H9 (cell line): ENCODE data around the gene CD8A. TPM values are rescaled to one million over a fixed set of nuclear protein-coding genes. Genes with fewer than 3 reads are reported as not detected.

Experiments
- DNase-seq: peaks from one replicate; pipeline ENCODE4 v3.0.0-alpha.2; 2017
- H2AFZ ChIP-seq: one replicate; pipeline ENCODE4 v1.6.1; 2013; ENCODE audit warnings: mild to moderate bottlenecking, low read length, control low read depth, moderate library complexity
- H2AK5ac ChIP-seq: 2 replicates; pipeline ENCODE4 v1.6.1; 2013; ENCODE audit warnings: low read length, control low read depth, mixed read lengths; ENCODE audit not compliant: insufficient read length
- H2BK120ac ChIP-seq: one replicate; pipeline ENCODE4 v1.6.1; 2013; ENCODE audit warnings: low read depth, mild to moderate bottlenecking, low read length, control low read depth, inconsistent platforms; ENCODE audit not compliant: poor library complexity, severe bottlenecking
- H2BK12ac ChIP-seq: 2 replicates; pipeline ENCODE4 v1.6.1; 2013; ENCODE audit warnings: low read length, control low read depth, mixed read lengths, low read depth; ENCODE audit not compliant: insufficient read length
- H2BK15ac ChIP-seq: 2 replicates; pipeline ENCODE4 v1.6.1; 2013; ENCODE audit warnings: low read depth, low read length, control low read depth
- H2BK20ac ChIP-seq: one replicate; pipeline ENCODE4 v1.6.1; 2013; ENCODE audit warnings: low read depth, mild to moderate bottlenecking, low read length, control low read depth, inconsistent platforms; ENCODE audit not compliant: poor library complexity, severe bottlenecking
- H2BK5ac ChIP-seq: 2 replicates; pipeline ENCODE4 v1.6.1; 2013; ENCODE audit warnings: low read length, control low read depth, mixed read lengths; ENCODE audit not compliant: insufficient read length
- H3K14ac ChIP-seq: 2 replicates; pipeline ENCODE4 v1.6.1; 2013; ENCODE audit warnings: low read length, control low read depth; ENCODE audit not compliant: insufficient read depth
- H3K18ac ChIP-seq: 2 replicates; pipeline ENCODE4 v1.6.1; 2013; ENCODE audit warnings: low read depth, mild to moderate bottlenecking, mixed read lengths, low read length, control low read depth; ENCODE audit not compliant: insufficient read length
- H3K23ac ChIP-seq: 2 replicates; pipeline ENCODE4 v1.6.1; 2013; ENCODE audit warnings: low read length, control low read depth, mixed read lengths, low read depth; ENCODE audit not compliant: insufficient read length
- H3K23me2 ChIP-seq: 2 replicates; pipeline ENCODE4 v1.6.1; 2013; ENCODE audit warnings: low read depth, mild to moderate bottlenecking, mixed read lengths, low read length, control low read depth; ENCODE audit not compliant: insufficient read length, poor library complexity, severe bottlenecking
- H3K27ac ChIP-seq: 2 replicates; pipeline ENCODE4 v1.5.1; 2013; ENCODE audit warnings: low read length, control low read depth, mixed read lengths, low read depth; ENCODE audit not compliant: insufficient read length
- H3K27me3 ChIP-seq: 2 replicates; pipeline ENCODE4 v1.6.1; 2013; ENCODE audit warnings: low read length, control low read depth, inconsistent platforms; ENCODE audit not compliant: insufficient read depth
- H3K4ac ChIP-seq: 2 replicates; pipeline ENCODE4 v1.6.1; 2013; ENCODE audit warnings: low read depth, mild to moderate bottlenecking, control low read depth, inconsistent platforms, low read length, moderate library complexity
- H3K4me1 ChIP-seq: 2 replicates; pipeline ENCODE4 v1.6.1; 2013; ENCODE audit warnings: low read length, control low read depth, inconsistent platforms; ENCODE audit not compliant: insufficient read depth
- H3K4me2 ChIP-seq: 2 replicates; pipeline ENCODE4 v1.6.1; 2013; ENCODE audit warnings: low read length, control low read depth, mixed read lengths; ENCODE audit not compliant: insufficient read length, insufficient read depth
- H3K56ac ChIP-seq: 2 replicates; pipeline ENCODE4 v1.6.1; 2013; ENCODE audit warnings: low read depth, mild to moderate bottlenecking, mixed read lengths, low read length, control low read depth; ENCODE audit not compliant: insufficient read length
- H3K79me1 ChIP-seq: 2 replicates; pipeline ENCODE4 v1.6.1; 2013; ENCODE audit warnings: low read depth, mild to moderate bottlenecking, moderate library complexity, low read length, control low read depth, inconsistent platforms; ENCODE audit not compliant: insufficient read depth, poor library complexity, severe bottlenecking
- H3K79me2 ChIP-seq: 2 replicates; pipeline ENCODE4 v1.6.1; 2013; ENCODE audit warnings: low read length, control low read depth, inconsistent platforms; ENCODE audit not compliant: insufficient read depth
- H3K9ac ChIP-seq: 2 replicates; pipeline ENCODE4 v1.6.1; 2013; ENCODE audit warnings: low read length, control low read depth, mixed read lengths; ENCODE audit not compliant: insufficient read length; ENCODE audit errors: extremely low read depth
- H3K9me3 ChIP-seq: one replicate; pipeline ENCODE4 v1.6.1; 2013; ENCODE audit warnings: low read depth, low read length, inconsistent platforms; ENCODE audit not compliant: control insufficient read depth
- H3T11ph ChIP-seq: one replicate; pipeline ENCODE4 v1.6.1; 2013; ENCODE audit warnings: mild to moderate bottlenecking, low read length, control low read depth, inconsistent platforms
- H4K20me1 ChIP-seq: one replicate; pipeline ENCODE4 v1.6.1; 2013; ENCODE audit not compliant: control insufficient read depth, insufficient read length, insufficient read depth
- H4K5ac ChIP-seq: 2 replicates; pipeline ENCODE4 v1.6.1; 2013; ENCODE audit warnings: low read depth, mild to moderate bottlenecking, mixed read lengths, low read length, control low read depth; ENCODE audit not compliant: insufficient read length
- H4K8ac ChIP-seq: replicated peaks from 2 replicates; pipeline ENCODE4 v1.6.1; 2013; ENCODE audit warnings: low read length, control low read depth, mixed read lengths, low read depth; ENCODE audit not compliant: insufficient read length
- H4K91ac ChIP-seq: 2 replicates; pipeline ENCODE4 v1.6.1; 2013; ENCODE audit warnings: low read depth, mild to moderate bottlenecking, moderate library complexity, mixed read lengths, low read length, control low read depth; ENCODE audit not compliant: insufficient read length
- H3K27ac Mint-ChIP-seq, 3 experiments: 2 replicates in 2 of 3; 3 replicates in 1 of 3; pipeline ENCODE4 v1.8.0; 2020 to 2021; ENCODE audit warnings: mixed read lengths in 3 of 3, mild to moderate bottlenecking in 1 of 3, moderate library complexity in 1 of 3
- H3K27me3 Mint-ChIP-seq: 2 replicates; pipeline ENCODE4 v1.8.0; 2021; ENCODE audit warnings: low read depth, mild to moderate bottlenecking, moderate library complexity, mixed read lengths
- H3K36me3 Mint-ChIP-seq, 3 experiments: 2 replicates in 2 of 3; 3 replicates in 1 of 3; pipeline ENCODE4 v1.8.0; 2020 to 2021; ENCODE audit warnings: low read depth in 3 of 3, mixed read lengths in 3 of 3; ENCODE audit not compliant: insufficient read depth in 1 of 3
- H3K4me1 Mint-ChIP-seq, 2 experiments: 2 replicates each; pipeline ENCODE4 v1.8.0; 2020; ENCODE audit warnings: mixed read lengths in 2 of 2
- H3K4me3 Mint-ChIP-seq, 2 experiments: 2 replicates in 1 of 2; 3 replicates in 1 of 2; pipeline ENCODE4 v1.8.0; 2020 to 2021; ENCODE audit warnings: mild to moderate bottlenecking in 2 of 2, mixed read lengths in 2 of 2, moderate library complexity in 1 of 2
- H3K9me3 Mint-ChIP-seq, 2 experiments: 2 replicates in 1 of 2; 3 replicates in 1 of 2; pipeline ENCODE4 v1.8.0; 2020; ENCODE audit warnings: mild to moderate bottlenecking in 2 of 2, mixed read lengths in 2 of 2, moderate library complexity in 1 of 2
- CTCF ChIP-seq: fragments of 200-600 bp; sonication (generic); conservative IDR thresholded peaks from 3 replicates; pipeline ENCODE4 v1.8.0; 2021; ENCODE audit warnings: antibody characterized with exemption, mild to moderate bottlenecking
- WGBS: extraction: QIAGEN DNeasy Blood & Tissue Kit; methylation state at CpG from one replicate; pipeline ENCODE4 v1.1.7; 2013; ENCODE audit warnings: missing lambda C conversion rate, low lambda C conversion rate, mixed read lengths; ENCODE audit not compliant: insufficient read length; ENCODE audit errors: extremely low coverage; 5-methylcytosine and 5-hydroxymethylcytosine counted together
- total RNA-seq: library from RNA; stranded (reverse); gene quantifications from 2 replicates; pipeline ENCODE4 v1.2.1, GENCODE V29; 2021

The CD8A gene
- total RNA-seq, 1 experiment from 2014 or later, result not detected

- Histone ChIP-seq H3K18ac (no peak overlapping the region), H4K91ac (no peak overlapping the region), H3K79me2 (no peaks in the 10 kb centered on the region), H2BK120ac (no peak overlapping the region), H3K4me2 (no peak overlapping the region), H2AFZ (no peak overlapping the region), H3K14ac (no peak overlapping the region), H3K4me1 (no peaks in the 10 kb centered on the region), H3K9ac (no peak overlapping the region), H4K5ac (no peak overlapping the region), H3K9me3 (no peaks in the 10 kb centered on the region), H3K27ac (no peak overlapping the region), H3K23me2 (no peaks in the 10 kb centered on the region), H3K56ac (no peak overlapping the region), H2AK5ac (no peak overlapping the region), H3T11ph (no peak overlapping the region), H2BK20ac (no peak overlapping the region), H4K20me1 (no peaks in the 10 kb centered on the region), H3K27me3 (no peaks in the 10 kb centered on the region), H2BK5ac (no peak overlapping the region), H4K8ac (no peak overlapping the region), H2BK12ac (no peak overlapping the region), H3K4ac (no peak overlapping the region), H2BK15ac (no peak overlapping the region), H3K79me1 (no peaks in the 10 kb centered on the region), H3K23ac (no peak overlapping the region)
- H3K9me3 Mint-ChIP-seq, result no peaks in the 10 kb centered on the region
- DNase-seq, result no peak
- H3K36me3 Mint-ChIP-seq, result no peaks in the 10 kb centered on the region
- no CpG with 5 or more reads among the region's 9 CpGs for WGBS
- H3K4me1 Mint-ChIP-seq, result no peaks in the 10 kb centered on the region
- no peak for TF ChIP-seq CTCF
- no peak overlapping the region for H3K27ac Mint-ChIP-seq
- H3K4me3 Mint-ChIP-seq, result no peak overlapping the region
- peaks cover 21% of the 10 kb centered on the region for H3K27me3 Mint-ChIP-seq
These were observed 9.3 kb downstream of the CD8A start for GRCh38 chr2:86781363-86781762.
